ENCODE measurements around the gene BRICD5.

DNA sequence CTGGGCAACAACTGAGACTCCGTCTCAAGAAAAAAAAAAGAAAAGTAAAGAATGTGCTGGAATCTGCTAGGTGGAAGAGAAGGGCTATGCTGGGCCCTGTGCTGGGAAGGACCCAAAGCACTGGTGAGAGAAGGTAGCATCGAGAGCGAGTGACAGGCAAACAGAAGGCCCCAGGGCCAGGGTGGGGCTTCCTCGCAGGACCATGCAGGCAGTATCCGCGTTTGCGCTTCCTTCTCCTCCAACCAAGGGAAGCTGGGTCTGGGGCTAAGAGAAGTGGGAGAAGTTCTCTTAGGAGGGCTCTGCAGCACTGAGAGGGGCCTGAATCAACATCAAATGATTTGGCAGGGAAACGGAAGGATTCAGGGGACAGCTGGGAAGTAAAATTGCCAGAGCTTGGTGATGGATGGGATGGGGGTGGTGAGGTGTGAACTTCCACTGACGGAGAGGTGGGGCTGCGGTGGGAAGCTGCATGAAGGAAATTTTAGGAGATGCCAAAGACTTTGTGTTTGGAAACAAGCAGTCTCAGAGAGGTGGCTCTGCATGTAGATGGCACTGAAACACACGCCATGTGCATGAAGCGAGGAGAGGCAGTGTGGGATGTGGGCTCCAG is 46.0 kb upstream of the BRICD5 start:
- TF ChIP-seq, protein P1, sequence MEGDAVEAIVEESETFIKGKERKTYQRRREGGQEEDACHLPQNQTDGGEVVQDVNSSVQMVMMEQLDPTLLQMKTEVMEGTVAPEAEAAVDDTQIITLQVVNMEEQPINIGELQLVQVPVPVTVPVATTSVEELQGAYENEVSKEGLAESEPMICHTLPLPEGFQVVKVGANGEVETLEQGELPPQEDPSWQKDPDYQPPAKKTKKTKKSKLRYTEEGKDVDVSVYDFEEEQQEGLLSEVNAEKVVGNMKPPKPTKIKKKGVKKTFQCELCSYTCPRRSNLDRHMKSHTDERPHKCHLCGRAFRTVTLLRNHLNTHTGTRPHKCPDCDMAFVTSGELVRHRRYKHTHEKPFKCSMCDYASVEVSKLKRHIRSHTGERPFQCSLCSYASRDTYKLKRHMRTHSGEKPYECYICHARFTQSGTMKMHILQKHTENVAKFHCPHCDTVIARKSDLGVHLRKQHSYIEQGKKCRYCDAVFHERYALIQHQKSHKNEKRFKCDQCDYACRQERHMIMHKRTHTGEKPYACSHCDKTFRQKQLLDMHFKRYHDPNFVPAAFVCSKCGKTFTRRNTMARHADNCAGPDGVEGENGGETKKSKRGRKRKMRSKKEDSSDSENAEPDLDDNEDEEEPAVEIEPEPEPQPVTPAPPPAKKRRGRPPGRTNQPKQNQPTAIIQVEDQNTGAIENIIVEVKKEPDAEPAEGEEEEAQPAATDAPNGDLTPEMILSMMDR (IDR thresholded peaks at IDR 0.05) = no peak
- no peak for TF ChIP-seq POLR2A (IDR thresholded peaks at IDR 0.05)

Data from thyroid gland (tissue), 4 donors.